ENCODE data around the gene TBC1D32. TPM values are rescaled to one million over a fixed set of nuclear protein-coding genes. Genes with fewer than 3 reads are reported as not detected.
"Not testable (repeated sequence)": the region's sequence is repeated elsewhere in the genome, so short reads cannot be mapped to it uniquely, and the experiment has no call there.

Gene TBC1D32
- total RNA-seq, 1 donor from 2014 or later: 2.1 TPM

GRCh38 chr6:121067381-121067780, 266.9 kb downstream of the TBC1D32 start:
- Histone ChIP-seq H3K4me3 (no peak overlapping the region), H3K27ac (no peak overlapping the region), H3K4me1 (no peaks in the 10 kb centered on the region), H3K36me3 (no peaks in the 10 kb centered on the region), H3K27me3 (no peaks in the 10 kb centered on the region), H3K9me3 (no peaks in the 10 kb centered on the region)
- no peak for DNase-seq (ENCODE audit: low spot score in 2 of 2)
- intact Hi-C loops (cut with DNase I): no loop called here
- TF ChIP-seq CTCF (IDR thresholded peaks at IDR 0.05): no peak

DNA sequence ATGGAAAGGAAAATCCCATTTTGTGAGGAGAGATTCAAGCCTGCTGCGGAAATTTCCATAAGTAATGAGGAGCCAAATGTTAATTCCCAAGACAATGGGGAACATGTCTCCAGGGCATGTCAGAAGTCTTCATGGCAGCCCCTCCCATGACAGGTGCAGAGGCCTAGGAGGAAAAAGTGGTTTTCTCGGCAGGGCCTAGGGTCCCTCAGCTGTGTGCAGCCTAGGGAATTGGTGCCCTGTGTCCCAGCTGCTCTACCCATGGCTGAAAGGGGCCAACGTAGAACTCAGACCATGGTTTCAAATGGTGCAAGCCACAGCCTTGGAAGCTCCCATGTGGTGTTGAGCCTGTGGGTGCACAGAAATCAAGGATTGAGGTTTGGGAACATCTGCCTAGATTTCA, 269.9 kb downstream of the TBC1D32 start:
- intact Hi-C loops (cut with DNase I): no loop called here
- no peaks in the 10 kb centered on the region for H3K36me3 ChIP-seq
- no peak for TF ChIP-seq CTCF (IDR thresholded peaks at IDR 0.05)
- no peaks in the 10 kb centered on the region for H3K27me3 ChIP-seq
- H3K27ac ChIP-seq: no peak overlapping the region
- no peak for DNase-seq (ENCODE audit: low spot score in 2 of 2)
- H3K4me1 ChIP-seq: no peaks in the 10 kb centered on the region
- no peak overlapping the region for H3K4me3 ChIP-seq
- no peaks in the 10 kb centered on the region for H3K9me3 ChIP-seq

DNA sequence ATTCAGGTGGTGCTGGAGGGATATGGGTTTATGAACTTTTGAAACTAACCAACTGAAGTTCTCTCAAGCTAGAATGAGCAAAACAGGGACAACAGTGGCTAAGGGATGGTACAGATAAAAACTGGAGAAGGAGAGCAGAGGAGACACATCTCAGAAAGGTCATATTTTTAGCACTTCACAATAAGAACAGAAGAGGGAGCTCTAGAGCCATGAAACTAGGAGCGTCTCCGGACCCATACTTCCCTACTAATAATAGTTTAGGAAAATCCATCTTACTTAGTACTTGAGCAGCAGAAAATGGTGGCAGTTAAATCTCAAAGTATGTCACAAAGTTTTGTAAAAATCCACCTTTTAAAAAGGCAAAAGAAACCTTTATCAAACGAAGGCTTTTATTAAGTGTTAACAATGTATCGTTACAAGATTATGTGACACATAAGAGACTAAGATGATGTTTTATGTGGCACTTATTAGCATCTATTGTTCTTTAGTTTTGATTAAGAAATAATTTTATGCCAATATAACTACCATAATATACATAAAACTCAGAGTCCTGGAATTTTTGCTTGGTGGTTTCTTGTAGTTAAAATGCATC, 278.6 kb downstream of the TBC1D32 start:
- Histone ChIP-seq H3K4me3 (no peak overlapping the region), H3K9me3 (no peaks in the 10 kb centered on the region), H3K27ac (no peak overlapping the region), H3K27me3 (no peaks in the 10 kb centered on the region), H3K36me3 (no peaks in the 10 kb centered on the region), H3K4me1 (no peaks in the 10 kb centered on the region)
- intact Hi-C loops (cut with DNase I): loop anchor here (10.0 kb wide), 1 partner anchor 1129 kb away; no protein-coding TSS in a partner anchor
- peak; percentile 12 to 59 (median 47) for TF ChIP-seq CTCF (IDR thresholded peaks at IDR 0.05)
- DNase-seq (ENCODE audit: low spot score in 2 of 2): no peak

DNA sequence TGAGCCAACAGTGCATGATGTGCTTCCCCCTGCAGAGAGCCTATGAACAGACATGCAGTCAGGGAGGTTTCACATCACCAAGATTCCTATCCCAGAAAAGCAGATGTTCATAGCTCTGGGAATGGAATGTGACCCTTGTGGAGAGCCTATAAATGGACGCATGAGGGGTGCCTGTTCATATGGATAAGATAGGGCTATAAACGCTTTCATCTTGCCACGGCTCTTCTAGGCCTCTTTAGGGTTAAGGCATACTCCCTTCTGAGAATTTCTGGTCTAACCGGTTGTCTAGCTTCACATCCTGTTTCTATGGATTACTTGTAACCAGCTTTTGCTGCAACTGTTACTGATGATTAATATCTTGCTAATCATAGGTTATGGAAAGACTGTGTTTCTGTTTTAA, 285.7 kb downstream of the TBC1D32 start:
- intact Hi-C loops (cut with DNase I); DNase-seq (ENCODE audit: low spot score in 2 of 2); H3K4me1 ChIP-seq; H3K36me3 ChIP-seq; H3K27ac ChIP-seq; H3K27me3 ChIP-seq; H3K4me3 ChIP-seq; H3K9me3 ChIP-seq: not testable (repeated sequence)

GRCh38 chr6:121044905-121045304, 289.4 kb downstream of the TBC1D32 start:
- H3K9me3 ChIP-seq; H3K4me1 ChIP-seq; DNase-seq (ENCODE audit: low spot score in 2 of 2); H3K4me3 ChIP-seq; H3K27ac ChIP-seq; H3K36me3 ChIP-seq; intact Hi-C loops (cut with DNase I); H3K27me3 ChIP-seq: not testable (repeated sequence)

GRCh38 chr6:121043706-121044105, 290.6 kb downstream of the TBC1D32 start:
- DNase-seq (ENCODE audit: low spot score in 2 of 2); H3K27me3 ChIP-seq; H3K4me3 ChIP-seq; H3K4me1 ChIP-seq; H3K9me3 ChIP-seq; intact Hi-C loops (cut with DNase I); H3K27ac ChIP-seq; H3K36me3 ChIP-seq: not testable (repeated sequence)

DNA sequence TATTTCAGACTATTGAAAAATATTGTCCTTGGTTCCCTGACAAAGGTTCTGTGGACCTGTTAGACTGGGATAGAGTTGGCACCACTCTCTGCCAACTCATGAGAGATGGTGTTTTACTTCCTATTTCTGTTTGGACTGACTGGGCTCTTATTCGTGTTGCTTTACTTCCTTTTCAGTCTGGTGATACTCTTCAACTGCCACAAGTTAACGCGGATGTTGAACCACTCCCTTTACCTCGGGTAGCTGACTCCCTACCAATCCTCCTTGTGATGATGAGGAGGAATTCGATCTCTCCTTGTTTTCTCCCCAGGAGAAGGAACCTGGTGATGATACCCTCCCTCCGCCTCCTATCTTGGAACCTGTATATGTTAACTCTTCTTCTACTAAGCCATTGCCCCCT, 291.1 kb downstream of the TBC1D32 start:
- H3K36me3 ChIP-seq; H3K27ac ChIP-seq; H3K27me3 ChIP-seq; H3K9me3 ChIP-seq; intact Hi-C loops (cut with DNase I); H3K4me3 ChIP-seq; DNase-seq (ENCODE audit: low spot score in 2 of 2); H3K4me1 ChIP-seq: not testable (repeated sequence)

DNA sequence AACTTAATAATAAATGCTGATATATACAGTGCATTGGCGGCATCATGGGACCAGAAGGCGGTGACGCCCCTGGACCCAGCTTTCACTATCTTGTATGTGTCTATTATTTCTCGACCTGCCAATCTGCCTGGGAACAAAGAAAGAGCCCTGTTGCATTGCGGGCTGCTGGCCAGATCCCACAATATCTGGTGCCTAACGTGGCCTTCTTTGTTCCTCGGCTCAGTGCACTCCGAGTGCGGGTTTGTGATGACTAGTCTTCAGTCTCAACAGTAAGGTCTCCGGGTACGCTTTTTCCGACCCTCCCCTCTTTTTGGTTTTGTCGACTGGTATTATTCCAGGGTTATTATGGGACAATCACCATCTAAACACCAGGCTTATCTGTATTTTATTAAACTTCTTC, 291.5 kb downstream of the TBC1D32 start:
- H3K27me3 ChIP-seq: no peaks in the 10 kb centered on the region
- TF ChIP-seq CTCF (IDR thresholded peaks at IDR 0.05): no peak
- intact Hi-C loops (cut with DNase I): no loop called here
- no peak overlapping the region for H3K27ac ChIP-seq
- no peak for DNase-seq (ENCODE audit: low spot score in 2 of 2)
- no peak overlapping the region for H3K4me3 ChIP-seq
- no peaks in the 10 kb centered on the region for H3K36me3 ChIP-seq
- H3K9me3 ChIP-seq: no peaks in the 10 kb centered on the region
- H3K4me1 ChIP-seq: no peaks in the 10 kb centered on the region

Data from ascending aorta (tissue), 2 donors.